Anterior cingulate cortex (tissue), 58 donors: ENCODE results near the gene CHST4.
A peak's percentile ranks its signal among the peaks of the same experiment; 100 is the strongest.
"Not testable (repeated sequence)": the region's sequence is repeated elsewhere in the genome, so short reads cannot be mapped to it uniquely, and the experiment has no call there.

Experiments used
- DNase-seq, 58 donors: peaks; one replicate each; lab custom pipeline; 2025; lab: John Stamatoyannopoulos, UW

Gene CHST4

DNA sequence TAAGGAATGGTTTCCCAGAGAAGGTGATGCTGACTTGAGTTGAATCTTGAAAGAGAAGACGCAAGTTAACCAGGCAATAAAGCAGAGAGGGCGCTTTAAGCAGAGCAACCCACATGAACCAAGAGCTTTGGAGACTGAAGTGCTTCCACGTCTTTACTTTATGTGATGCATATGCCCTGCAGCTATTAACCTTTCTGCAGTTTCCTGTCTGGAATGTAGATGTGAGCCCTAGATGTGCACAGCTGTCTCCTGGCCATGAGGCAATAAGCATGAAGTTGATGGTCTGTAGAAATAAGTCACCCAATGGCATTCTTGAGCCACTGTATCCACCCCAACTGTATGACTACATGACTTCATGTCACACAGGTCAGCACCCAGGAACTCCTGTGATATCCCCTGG is 5.7 kb upstream of the CHST4 start:
- DNase-seq = no peak

DNA sequence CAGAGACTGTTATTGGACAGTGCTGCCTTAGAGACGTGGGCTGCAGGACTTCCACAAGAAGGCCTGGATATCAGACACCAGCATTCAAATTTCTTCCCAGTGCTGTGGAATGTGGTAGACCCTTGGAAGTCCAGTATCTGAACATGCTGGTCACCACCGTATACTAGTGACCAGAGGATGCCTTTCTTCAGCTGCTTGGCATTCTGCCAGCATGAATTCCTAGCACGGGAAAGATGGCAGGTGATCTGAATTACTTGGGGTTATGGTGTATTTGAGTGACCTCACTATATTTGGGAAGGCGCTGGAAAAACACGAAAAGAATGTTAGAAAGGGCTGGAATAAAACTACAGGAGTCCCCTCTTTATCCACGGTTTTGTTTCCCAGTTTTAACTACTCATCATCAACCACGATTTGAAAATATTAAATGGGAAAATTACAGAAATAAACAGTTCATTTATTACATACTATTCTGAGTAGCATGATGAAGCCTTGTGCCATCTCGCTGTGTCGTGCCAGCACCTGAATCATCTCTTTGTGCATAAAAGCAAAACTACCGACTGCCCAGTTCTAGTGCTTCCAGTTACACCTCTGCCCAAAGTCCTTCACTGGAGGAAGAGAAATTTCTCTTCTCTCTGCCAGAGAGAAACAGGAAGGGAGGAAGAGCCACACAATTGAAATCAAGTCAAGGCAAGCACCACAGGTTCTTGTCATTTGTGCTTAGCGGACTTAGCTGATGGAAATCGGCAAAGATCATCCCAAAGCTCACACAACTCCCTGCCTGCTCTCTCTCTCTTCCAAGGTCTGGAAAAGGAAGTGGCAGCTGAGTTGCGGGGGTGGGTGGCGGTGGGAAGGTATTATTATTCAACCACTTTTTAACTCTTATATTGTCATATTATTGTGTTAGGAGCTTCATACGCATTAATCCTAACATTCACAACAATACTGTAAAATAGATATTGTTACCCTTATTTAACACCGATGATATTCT is 1.4 kb upstream of the CHST4 start:
- DNase-seq = no peak

DNA sequence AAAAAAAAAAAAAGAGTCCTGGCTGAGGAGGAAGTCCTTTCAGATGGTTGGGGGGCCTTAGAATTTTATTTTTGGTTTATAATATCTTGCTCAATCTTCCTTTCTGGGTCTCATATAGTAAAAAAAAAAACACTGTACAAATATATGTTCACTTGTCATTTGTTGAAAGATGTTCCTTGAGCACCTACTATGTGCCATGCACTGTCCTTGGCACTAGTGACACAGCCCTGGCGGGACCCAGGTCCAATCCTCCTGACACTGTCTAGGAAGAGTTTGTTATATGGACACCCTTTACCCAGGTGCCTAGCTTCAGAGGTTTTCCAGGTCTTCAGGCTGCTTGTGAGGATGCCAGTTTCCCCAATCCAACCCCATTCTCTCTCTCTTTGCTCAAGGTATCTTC is 2.0 kb downstream of the CHST4 start:
- DNase-seq = no peak

DNA sequence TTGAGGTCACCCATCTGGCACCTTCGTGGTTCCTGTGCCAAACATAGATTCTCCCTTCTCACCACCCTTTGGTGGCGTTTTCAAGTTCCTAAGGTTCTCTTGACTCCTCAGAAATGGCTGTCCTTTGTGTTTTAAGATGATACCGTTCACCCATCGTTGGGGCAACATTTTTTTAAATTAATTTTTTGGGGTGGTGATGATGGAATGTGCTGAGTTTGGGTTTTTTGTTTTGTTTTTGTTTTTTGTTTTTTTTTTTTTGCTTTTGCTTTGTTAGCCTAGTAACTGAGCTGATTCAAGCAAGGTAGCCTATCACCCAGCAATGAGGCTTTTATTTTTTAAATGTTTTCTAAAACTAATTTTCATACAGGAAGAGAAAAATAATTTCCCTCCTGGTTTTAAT is 2.6 kb downstream of the CHST4 start:
- DNase-seq = no peak

DNA sequence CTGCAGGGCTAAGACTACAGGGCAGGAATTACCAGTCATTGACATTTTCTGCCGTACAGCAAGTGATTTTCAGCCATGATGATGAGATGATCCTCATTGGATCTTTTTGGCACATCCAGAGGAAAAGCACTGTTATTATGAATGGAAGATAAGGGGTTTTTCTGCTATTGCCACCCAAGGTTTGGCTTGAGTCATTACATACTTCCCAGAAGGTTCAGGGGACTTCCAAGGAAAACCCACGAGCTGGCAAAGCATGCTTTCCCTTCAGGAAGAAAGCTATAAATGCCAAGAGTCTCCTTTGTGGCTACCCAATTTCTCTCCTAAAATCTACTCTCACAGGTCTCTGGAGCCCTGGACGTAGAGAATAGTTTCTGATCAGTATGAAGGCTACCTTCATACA is 6.1 kb downstream of the CHST4 start:
- no peak for DNase-seq

DNA sequence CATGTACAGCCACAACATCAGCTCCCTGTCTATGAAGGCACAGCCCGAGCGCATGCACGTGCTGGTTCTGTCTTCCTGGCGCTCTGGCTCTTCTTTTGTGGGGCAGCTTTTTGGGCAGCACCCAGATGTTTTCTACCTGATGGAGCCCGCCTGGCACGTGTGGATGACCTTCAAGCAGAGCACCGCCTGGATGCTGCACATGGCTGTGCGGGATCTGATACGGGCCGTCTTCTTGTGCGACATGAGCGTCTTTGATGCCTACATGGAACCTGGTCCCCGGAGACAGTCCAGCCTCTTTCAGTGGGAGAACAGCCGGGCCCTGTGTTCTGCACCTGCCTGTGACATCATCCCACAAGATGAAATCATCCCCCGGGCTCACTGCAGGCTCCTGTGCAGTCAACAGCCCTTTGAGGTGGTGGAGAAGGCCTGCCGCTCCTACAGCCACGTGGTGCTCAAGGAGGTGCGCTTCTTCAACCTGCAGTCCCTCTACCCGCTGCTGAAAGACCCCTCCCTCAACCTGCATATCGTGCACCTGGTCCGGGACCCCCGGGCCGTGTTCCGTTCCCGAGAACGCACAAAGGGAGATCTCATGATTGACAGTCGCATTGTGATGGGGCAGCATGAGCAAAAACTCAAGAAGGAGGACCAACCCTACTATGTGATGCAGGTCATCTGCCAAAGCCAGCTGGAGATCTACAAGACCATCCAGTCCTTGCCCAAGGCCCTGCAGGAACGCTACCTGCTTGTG is 10.7 kb downstream of the CHST4 start:
- no peak for DNase-seq

DNA sequence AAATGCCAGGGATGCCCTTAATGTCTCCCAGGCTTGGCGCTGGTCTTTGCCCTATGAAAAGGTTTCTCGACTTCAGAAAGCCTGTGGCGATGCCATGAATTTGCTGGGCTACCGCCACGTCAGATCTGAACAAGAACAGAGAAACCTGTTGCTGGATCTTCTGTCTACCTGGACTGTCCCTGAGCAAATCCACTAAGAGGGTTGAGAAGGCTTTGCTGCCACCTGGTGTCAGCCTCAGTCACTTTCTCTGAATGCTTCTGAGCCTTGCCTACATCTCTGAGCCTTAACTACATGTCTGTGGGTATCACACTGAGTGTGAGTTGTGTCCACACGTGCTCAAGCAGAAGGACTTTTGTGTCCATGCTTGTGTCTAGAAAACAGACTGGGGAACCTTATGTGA is 11.4 kb downstream of the CHST4 start:
- DNase-seq = peak in 14 of 58 donors; percentile 0 to 25 (median 4)

DNA sequence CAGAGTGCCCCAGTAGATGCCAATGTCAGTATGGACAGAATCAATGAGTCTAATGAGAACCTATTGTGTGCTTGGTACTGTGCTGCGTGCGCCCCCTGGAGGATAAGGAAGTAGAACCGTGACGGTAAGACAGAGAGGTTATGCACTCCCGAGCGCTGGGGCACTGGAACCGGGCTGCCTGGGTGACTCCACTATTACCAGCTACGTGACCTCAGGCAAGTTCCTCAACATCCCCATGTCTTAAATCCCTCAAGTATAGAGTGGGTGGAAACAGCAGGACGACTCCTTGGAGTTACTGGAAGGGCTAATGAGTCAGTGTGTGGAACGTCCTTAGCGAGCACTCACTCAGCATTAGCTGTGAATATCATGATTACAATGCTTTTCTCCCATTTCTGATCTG is 16.2 kb downstream of the CHST4 start:
- no peak for DNase-seq

DNA sequence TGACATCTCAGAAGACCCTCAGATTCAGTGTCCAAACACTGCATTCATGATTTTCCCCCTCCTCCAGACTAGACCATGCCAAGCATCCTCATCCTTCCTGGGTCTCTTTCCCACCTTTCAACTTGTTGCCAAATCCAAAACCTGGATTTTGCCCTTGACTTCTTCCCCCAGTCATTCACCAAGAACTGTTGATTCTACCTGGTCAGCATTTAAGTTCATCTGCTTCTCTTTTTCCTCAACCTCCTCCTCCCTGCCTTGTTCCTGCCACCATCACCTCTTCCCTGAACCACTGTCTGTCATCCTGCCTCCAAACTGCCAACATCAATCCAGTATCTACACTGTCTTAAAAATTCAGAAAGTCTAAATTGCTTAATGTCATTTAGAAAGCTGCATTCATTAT is 20.9 kb downstream of the CHST4 start:
- DNase-seq = no peak

DNA sequence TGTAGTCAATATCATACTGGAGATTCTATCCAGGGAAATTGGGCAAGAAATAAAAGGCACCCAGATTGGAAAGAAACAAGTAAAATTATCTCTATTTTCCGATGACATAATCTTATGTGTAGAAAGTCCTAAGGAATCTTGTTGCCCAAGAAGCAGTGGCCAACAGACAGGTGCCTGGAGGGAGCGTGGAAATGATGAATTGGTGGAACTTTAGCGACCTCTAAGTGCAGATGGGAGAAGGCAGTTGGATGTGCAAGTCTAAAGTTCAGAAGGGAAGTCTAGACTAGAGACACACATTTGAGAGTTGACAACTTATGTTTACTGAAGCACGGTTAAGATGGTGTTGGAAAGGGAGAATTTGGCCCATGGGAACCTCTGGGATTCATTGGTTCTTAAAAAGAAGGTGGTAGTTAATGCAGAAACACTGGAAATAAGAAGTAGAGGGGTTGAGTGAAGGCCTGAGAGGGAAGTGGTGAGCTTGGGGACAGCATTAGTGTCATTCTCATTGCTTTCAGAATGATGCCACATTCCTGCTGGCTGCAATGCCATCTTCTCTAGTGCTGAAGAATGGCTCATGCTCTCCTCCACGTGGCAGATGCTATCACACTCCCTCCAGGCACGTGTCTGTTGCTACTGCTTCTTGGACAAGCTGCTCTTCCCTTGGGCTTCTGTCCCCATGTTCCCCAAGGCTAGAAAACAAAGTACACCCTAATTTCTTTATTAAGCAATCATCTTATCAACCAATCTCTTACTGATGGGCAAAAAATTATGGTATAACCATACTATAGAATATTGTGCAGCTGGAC is 26.7 kb downstream of the CHST4 start:
- DNase-seq = no peak

DNA sequence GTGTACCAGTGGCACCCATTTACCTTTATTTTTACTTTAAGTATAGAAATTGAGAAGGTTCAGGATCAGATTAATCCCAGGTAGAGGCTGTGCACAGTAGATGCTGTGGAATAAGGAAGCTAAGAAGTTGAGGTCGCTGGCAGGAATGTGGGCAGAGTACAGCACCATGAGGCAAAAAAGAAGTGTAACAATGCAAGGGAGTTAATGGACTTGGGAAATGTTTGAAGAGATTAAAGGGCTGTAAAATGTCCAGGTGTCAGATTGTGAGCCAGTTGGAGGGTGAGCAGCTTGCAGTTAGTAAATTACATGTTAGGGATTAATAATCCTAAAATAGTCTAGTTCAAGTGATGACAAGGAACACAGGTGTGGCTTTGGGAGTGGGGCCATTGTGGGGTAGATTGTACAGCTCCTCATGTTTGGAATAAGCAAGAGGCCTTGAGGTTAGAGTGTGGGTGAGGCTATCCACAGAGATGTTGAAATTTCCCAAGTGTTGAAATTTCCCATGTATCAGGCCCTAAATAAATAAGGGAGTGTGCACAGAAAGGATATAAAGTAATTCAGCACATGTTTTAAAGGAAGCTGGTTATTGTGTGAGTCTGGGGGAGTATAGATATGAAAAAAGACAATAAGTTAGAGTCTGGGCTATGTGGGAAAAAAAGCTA is 29.1 kb downstream of the CHST4 start:
- no peak for DNase-seq

DNA sequence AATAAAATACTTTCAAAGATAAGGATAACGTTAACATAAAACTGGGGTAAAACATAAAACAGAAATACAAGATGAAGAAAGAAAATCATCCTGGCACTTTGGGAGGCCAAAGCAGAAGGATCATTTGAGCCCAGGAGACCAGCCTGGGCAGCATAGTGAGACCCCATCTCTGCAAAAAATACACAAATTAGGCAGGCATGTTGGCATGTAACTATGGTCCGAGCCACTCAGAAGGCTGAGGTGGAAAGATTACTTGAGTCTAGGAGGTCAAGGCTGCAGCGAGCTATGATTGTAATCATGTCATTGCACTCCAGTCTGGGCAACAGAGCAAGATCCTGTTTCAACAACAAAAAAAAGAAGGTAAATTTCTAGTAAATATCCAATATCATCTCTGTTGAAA is 31.1 kb downstream of the CHST4 start:
- no peak for DNase-seq

DNA sequence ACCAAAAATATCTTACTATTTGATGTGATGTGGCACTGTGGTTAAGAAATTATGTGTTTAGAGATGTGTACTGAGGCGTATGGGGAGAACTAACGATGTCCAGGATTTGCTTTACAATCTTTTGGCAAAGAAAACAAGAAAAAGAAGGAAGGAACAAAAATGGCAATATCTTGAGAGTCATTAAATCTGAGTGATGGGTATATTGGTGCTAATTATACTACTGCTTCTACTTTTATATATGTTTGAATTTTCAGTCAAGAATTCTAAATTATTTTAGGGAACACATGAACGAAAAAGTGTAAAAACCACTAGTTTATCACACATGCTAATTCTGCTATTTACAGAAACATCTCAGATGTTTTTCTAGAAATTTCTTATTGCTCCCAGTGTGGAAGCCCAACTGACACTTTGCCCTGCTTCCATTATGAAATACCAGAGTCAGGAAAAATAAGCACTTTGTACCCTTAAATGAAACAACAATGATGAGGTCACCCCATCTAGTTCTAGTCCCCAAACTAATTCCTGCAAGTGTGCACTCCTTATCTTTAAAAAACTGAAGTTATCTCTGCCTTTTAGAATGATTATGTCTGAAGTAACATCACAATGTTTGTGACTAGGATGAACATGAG is 31.8 kb downstream of the CHST4 start:
- DNase-seq = no peak

DNA sequence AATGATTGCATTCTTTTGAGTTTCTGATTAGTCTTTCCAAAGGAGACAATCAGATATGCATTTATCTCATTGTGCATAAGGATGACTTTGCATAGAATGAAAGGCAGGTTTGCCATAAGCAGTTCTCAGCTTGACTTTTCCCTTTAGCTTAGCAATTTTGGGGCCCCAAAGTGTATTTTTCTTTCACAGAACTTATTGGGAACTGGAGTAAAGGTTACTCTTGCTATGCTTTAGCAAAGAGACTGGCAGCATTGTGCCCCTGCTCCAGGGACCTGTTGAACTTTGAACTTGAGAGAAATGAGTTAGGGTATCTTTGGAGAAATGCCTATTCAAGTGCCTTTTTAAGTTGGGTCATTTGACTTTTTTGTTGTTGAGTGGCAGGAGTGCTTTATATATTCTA is 33.6 kb downstream of the CHST4 start:
- DNase-seq = no peak

DNA sequence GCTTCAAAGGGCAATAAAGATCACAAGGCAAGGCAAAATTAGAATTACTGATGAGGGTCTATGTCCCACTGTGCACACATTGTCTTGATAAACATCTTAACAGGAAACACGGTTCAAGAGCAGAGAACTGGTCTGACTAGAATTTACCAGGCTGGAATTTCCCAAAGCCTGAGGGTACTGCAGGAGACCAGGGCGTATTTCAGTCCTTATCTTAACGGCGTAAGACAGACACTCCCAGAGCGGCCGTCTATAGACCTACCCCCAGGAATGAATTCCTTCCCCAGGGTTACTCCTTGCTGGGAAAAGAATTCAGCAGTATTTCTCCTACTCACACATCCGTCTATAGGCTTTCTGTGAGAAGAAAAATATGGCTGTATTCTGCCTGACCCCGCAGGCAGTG is 35.7 kb downstream of the CHST4 start:
- DNase-seq = not testable (repeated sequence)

DNA sequence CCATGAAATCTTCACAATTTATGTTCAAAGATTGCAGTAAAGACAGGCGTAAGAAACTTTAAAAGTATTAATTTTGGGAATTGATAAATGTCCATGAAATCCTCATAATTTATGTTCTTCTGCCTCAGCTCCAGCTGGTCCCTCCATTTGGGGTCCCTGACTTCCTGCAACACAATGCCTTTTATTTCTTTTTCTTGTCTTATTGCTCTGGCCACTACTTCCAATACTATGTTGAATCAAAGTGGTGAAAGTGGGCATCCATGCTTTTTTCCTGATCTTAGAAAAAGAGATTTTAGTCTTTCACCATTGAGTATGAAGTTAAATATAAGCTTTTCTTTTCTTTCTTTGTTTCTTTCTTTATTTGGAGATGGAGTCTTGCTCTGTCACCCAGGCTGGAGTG is 36.3 kb downstream of the CHST4 start:
- DNase-seq = no peak

DNA sequence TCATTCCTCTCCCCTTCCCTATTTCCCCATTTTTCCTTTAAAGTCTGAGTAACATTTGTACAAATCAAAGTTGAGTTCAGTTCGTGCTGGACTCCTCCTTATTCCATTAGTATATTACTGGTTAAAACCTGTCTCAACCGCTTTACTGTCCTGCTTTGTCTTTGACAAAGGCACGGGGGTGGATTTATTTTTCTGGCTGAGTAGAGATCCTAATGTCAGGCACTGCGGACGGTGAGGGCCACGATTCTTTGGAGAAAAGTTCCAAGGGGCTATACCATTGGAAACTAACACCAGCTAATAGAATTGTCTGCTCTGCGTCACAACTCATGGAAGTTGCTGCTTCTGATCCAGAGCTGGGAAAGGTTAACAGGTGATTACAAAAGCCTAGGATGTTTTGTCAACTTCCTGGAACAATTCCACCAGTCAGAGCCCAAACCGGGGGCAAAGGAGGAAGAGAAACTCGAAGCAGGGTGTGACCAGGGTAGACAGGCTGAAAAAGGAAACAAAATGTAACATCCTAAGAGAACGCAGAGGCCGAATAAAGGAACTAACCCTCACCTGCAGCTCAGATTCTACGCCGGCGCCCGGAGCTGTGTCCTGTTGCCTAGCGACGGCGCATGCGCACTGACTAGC is 38.2 kb downstream of the CHST4 start:
- peak in 1 of 58 donors; percentile 23 for DNase-seq

DNA sequence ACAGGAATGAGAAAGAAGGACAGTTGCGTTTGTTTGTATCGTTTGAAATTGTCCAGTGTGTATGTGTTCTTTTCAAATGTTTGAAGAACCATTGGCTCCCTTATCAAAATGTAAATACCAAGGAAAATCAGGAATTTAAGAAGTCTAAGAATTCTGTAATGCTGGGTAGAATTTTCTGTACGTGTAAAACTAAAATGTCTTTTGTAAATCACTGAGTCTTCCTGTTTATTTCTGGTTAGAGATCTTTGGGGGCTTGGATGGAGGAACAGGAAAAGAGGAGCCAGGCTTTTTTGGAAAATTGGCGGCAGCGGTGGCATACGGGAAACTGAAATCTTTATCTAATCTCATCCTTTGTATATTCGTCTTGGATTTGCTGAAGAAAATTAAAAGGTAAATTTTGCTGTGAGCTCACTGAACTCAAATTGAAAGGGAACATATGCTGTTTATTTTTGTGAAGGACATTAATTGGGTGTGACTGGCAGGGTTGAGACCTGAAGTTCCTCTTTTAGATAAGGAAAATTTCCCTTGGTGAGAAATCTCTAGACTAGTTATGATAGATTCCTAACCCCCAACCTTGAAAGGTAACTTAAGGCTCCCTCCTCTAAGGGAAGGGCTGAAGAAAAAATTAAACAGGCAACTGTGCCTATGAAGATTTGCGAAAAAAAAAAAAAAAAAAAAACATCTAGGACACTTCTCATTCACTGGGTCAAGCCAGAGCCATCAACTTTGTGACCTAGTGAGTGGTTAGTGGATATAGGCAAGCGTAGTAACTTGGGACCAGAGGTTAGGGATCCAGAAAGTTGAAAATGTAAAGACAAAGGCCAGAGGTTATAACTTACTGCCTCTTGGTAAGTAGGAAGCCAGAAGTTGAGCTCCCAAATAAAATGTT is 39.8 kb downstream of the CHST4 start:
- DNase-seq = no peak
